Natural killer cell (primary cell): Measurements from ENCODE around the gene CAMSAP1. TPM values are rescaled to one million over a fixed set of nuclear protein-coding genes. Genes with fewer than 3 reads are reported as not detected.

Source experiments
- ATAC-seq, 3 donors: fragments of 150-1000 bp in 2 of 3; fragments of 200-7000 bp in 1 of 3; cut with Tn5 transposase; 1 replicate in 1 of 3; 2 replicates in 2 of 3; pipeline ENCODE4 v1.10.0; 2021; ENCODE audit warnings: mild to moderate bottlenecking in 2 of 3, moderate library complexity in 2 of 3
- DNase-seq, 2 donors: peaks; one replicate each; pipeline versions ENCODE4 v3.0.0 to v3.0.0-alpha.2; 2013 to 2021; ENCODE audit warnings: mixed read lengths in 1 of 2
- H3K27ac ChIP-seq: one replicate; pipeline ENCODE4 v1.5.1; 2013; ENCODE audit warnings: mild to moderate bottlenecking, low read length
- H3K27me3 ChIP-seq: one replicate; pipeline ENCODE4 v1.6.1; 2013; ENCODE audit warnings: low read length; ENCODE audit not compliant: control insufficient read depth, insufficient read depth
- H3K36me3 ChIP-seq: one replicate; pipeline ENCODE4 v1.6.1; 2013; ENCODE audit warnings: low read length; ENCODE audit not compliant: control insufficient read depth, insufficient read depth
- H3K4me1 ChIP-seq: one replicate; pipeline ENCODE4 v1.6.1; 2013; ENCODE audit warnings: low read length; ENCODE audit not compliant: control insufficient read depth, insufficient read depth
- H3K4me3 ChIP-seq: one replicate; pipeline ENCODE4 v1.5.1; 2013; ENCODE audit warnings: low read length
- H3K9me3 ChIP-seq: one replicate; pipeline ENCODE4 v1.6.1; 2013; ENCODE audit warnings: low read length; ENCODE audit not compliant: control insufficient read depth, insufficient read depth
- H3K27ac Mint-ChIP-seq, 2 donors: one replicate each; pipeline ENCODE4 v1.8.0; 2022; ENCODE audit warnings: mild to moderate bottlenecking in 2 of 2, mixed read lengths in 2 of 2, moderate library complexity in 1 of 2
- H3K27me3 Mint-ChIP-seq, 2 donors: one replicate each; pipeline ENCODE4 v1.8.0; 2022; ENCODE audit warnings: low read depth in 2 of 2, mixed read lengths in 2 of 2
- H3K36me3 Mint-ChIP-seq: one replicate; pipeline ENCODE4 v1.8.0; 2022; ENCODE audit warnings: mixed read lengths
- H3K4me1 Mint-ChIP-seq, 2 donors: one replicate each; pipeline ENCODE4 v1.8.0; 2022; ENCODE audit warnings: mixed read lengths in 2 of 2
- H3K4me3 Mint-ChIP-seq: one replicate; pipeline ENCODE4 v1.8.0; 2022; ENCODE audit warnings: mild to moderate bottlenecking, moderate library complexity, mixed read lengths
- H3K9me3 Mint-ChIP-seq, 2 donors: one replicate each; pipeline ENCODE4 v1.8.0; 2022; ENCODE audit warnings: mixed read lengths in 2 of 2
- CTCF ChIP-seq: fragments of 200-600 bp; IDR thresholded peaks from one replicate; pipeline ENCODE4 v1.8.0; 2022; ENCODE audit warnings: antibody characterized with exemption
- WGBS: methylation state at CpG from one replicate; pipeline ENCODE4 v1.1.7; 2013; ENCODE audit warnings: missing lambda C conversion rate; ENCODE audit not compliant: insufficient coverage; 5-methylcytosine and 5-hydroxymethylcytosine counted together
- intact Hi-C: fragments of 100-400 bp; cut with micrococcal nuclease; formaldehyde crosslinking; loops from one replicate; pipeline ENCODE4 v1.14.2; 2022
- total RNA-seq, 4 donors: library from RNA; stranded (reverse); fragments of 120-200 nt in 1 of 4; gene quantifications; one replicate each; pipeline versions ENCODE4 v1.2.3 to v1.2.4, GENCODE V29; 2013 to 2022

The CAMSAP1 gene
- total RNA-seq, 3 donors from 2014 or later (not counting 1 experiment from before 2014, with no cell fraction given), result 25.9 to 33.5 (median 28.1) TPM

- H3K36me3 ChIP-seq, result peaks cover 47% of the 10 kb centered on the region
- no peaks in the 10 kb centered on the region for H3K27me3 Mint-ChIP-seq
- no peak overlapping the region for H3K4me3 ChIP-seq
- no peak overlapping the region for H3K27ac ChIP-seq
- peaks cover 12% of the 10 kb centered on the region for H3K4me1 ChIP-seq
- no peaks in the 10 kb centered on the region for H3K27me3 ChIP-seq
- H3K36me3 Mint-ChIP-seq, result peaks cover 13% of the 10 kb centered on the region
- intact Hi-C loops, result no loop called here
- no peaks in the 10 kb centered on the region for H3K9me3 ChIP-seq
- H3K27ac Mint-ChIP-seq, result no peak overlapping the region
- DNase-seq (no peak), ATAC-seq (no peak)
- H3K9me3 Mint-ChIP-seq, result no peaks in the 10 kb centered on the region
- 91% methylated on average over 11 of the region's 11 CpGs for WGBS
- no peak overlapping the region for H3K4me3 Mint-ChIP-seq
- TF ChIP-seq CTCF, result no peak
- peaks cover 13 to 15% of the 10 kb centered on the region in 2 donors for H3K4me1 Mint-ChIP-seq
Observed at GRCh38 chr9:135811801-135812200, 95.5 kb downstream of the CAMSAP1 start.

GRCh38 chr9:135810806-135811575 is 96.4 kb downstream of the CAMSAP1 start:
- Histone ChIP-seq H3K36me3 (peaks cover 40% of the 10 kb centered on the region), H3K27ac (no peak overlapping the region), H3K4me3 (no peak overlapping the region), H3K9me3 (no peaks in the 10 kb centered on the region), H3K27me3 (no peaks in the 10 kb centered on the region), H3K4me1 (peaks cover 14% of the 10 kb centered on the region)
- no peak for TF ChIP-seq CTCF
- Mint-ChIP-seq H3K4me1 (peaks cover 18 to 19% of the 10 kb centered on the region in 2 donors), H3K9me3 (no peaks in the 10 kb centered on the region), H3K27ac (no peak overlapping the region), H3K36me3 (peaks cover 13% of the 10 kb centered on the region), H3K27me3 (no peaks in the 10 kb centered on the region), H3K4me3 (no peak overlapping the region)
- 97% methylated on average over 23 of the region's 23 CpGs for WGBS
- intact Hi-C loops, result no loop called here
- no peak for ATAC-seq
- no peak for DNase-seq

GRCh38 chr9:135809166-135809565 is 98.2 kb downstream of the CAMSAP1 start:
- Histone ChIP-seq H3K9me3 (no peaks in the 10 kb centered on the region), H3K27me3 (no peaks in the 10 kb centered on the region), H3K4me3 (no peak overlapping the region), H3K4me1 (peaks cover 22% of the 10 kb centered on the region), H3K36me3 (peaks cover 27% of the 10 kb centered on the region), H3K27ac (no peak overlapping the region)
- WGBS, result 97% methylated on average over 10 of the region's 10 CpGs
- H3K4me3 Mint-ChIP-seq, result no peak overlapping the region
- no peaks in the 10 kb centered on the region for H3K27me3 Mint-ChIP-seq
- H3K4me1 Mint-ChIP-seq, result peaks cover 32 to 35% of the 10 kb centered on the region in 2 donors
- TF ChIP-seq CTCF, result no peak
- no peaks in the 10 kb centered on the region for H3K9me3 Mint-ChIP-seq
- intact Hi-C loops, result no loop called here
- H3K36me3 Mint-ChIP-seq, result peaks cover 13% of the 10 kb centered on the region
- DNase-seq (no peak), ATAC-seq (no peak)
- no peak overlapping the region for H3K27ac Mint-ChIP-seq
